ENCODE results near the gene NPTN.

The NPTN gene

GRCh38 chr15:73598530-73599160 lies 34.5 kb downstream of the NPTN start:
- no peak overlapping the region for H3K9ac ChIP-seq (ENCODE audit: low read length)
- no peaks in the 10 kb centered on the region for H3K9me2 ChIP-seq (replicated peaks; ENCODE audit: insufficient read depth, low read length)
- no peak overlapping the region for H3K27ac ChIP-seq (ENCODE audit: low read length)
- H3K36me3 ChIP-seq (replicated peaks; ENCODE audit: insufficient read depth, low read length): no peaks in the 10 kb centered on the region
- no peak for DNase-seq
- TF ChIP-seq EZH2 (optimal IDR thresholded peaks at IDR 0.05; ENCODE audit: low read depth, low read length) (no peak), EZH2phosphoT487 (IDR thresholded peaks at IDR 0.05; ENCODE audit: low read length) (no peak), CTCF (IDR thresholded peaks at IDR 0.05; ENCODE audit: low read length) (no peak)
- H3K4me2 ChIP-seq (ENCODE audit: low read depth, low read length): no peak overlapping the region
- no peak overlapping the region for H3K4me3 ChIP-seq (ENCODE audit: low read length)
- H3K4me1 ChIP-seq (ENCODE audit: low read length): no peaks in the 10 kb centered on the region
- H2AFZ ChIP-seq (ENCODE audit: low read length): no peak overlapping the region
- no peaks in the 10 kb centered on the region for H3K9me3 ChIP-seq (replicated peaks; ENCODE audit: insufficient read depth, low read length)
- H3K27me3 ChIP-seq (replicated peaks; ENCODE audit: insufficient read depth, low read length): no peaks in the 10 kb centered on the region
- no peaks in the 10 kb centered on the region for H3F3A ChIP-seq (ENCODE audit: insufficient read depth, low read length)
- H3K79me2 ChIP-seq (ENCODE audit: low read length): peaks cover 82% of the 10 kb centered on the region
- peaks cover 18% of the 10 kb centered on the region for H4K20me1 ChIP-seq (ENCODE audit: insufficient read depth, low read length)

- no peaks in the 10 kb centered on the region for H3K9me2 ChIP-seq (replicated peaks; ENCODE audit: insufficient read depth, low read length)
- no peak for DNase-seq
- H3K4me3 ChIP-seq (ENCODE audit: low read length): no peak overlapping the region
- no peak overlapping the region for H2AFZ ChIP-seq (ENCODE audit: low read length)
- H3K27ac ChIP-seq (ENCODE audit: low read length): no peak overlapping the region
- H3K9me3 ChIP-seq (replicated peaks; ENCODE audit: insufficient read depth, low read length): no peaks in the 10 kb centered on the region
- no peak overlapping the region for H3K4me2 ChIP-seq (ENCODE audit: low read depth, low read length)
- no peaks in the 10 kb centered on the region for H3K36me3 ChIP-seq (replicated peaks; ENCODE audit: insufficient read depth, low read length)
- TF ChIP-seq EZH2phosphoT487 (IDR thresholded peaks at IDR 0.05; ENCODE audit: low read length): no peak
- TF ChIP-seq EZH2 (optimal IDR thresholded peaks at IDR 0.05; ENCODE audit: low read depth, low read length): no peak
- no peak for TF ChIP-seq CTCF (IDR thresholded peaks at IDR 0.05; ENCODE audit: low read length)
- H4K20me1 ChIP-seq (ENCODE audit: insufficient read depth, low read length): peaks cover 18% of the 10 kb centered on the region
- H3K79me2 ChIP-seq (ENCODE audit: low read length): peaks cover 68% of the 10 kb centered on the region
- no peaks in the 10 kb centered on the region for H3K27me3 ChIP-seq (replicated peaks; ENCODE audit: insufficient read depth, low read length)
- H3K9ac ChIP-seq (ENCODE audit: low read length): no peak overlapping the region
- no peaks in the 10 kb centered on the region for H3F3A ChIP-seq (ENCODE audit: insufficient read depth, low read length)
- no peaks in the 10 kb centered on the region for H3K4me1 ChIP-seq (ENCODE audit: low read length)
These were observed 36.1 kb downstream of the NPTN start for GRCh38 chr15:73597036-73597638.

DNA sequence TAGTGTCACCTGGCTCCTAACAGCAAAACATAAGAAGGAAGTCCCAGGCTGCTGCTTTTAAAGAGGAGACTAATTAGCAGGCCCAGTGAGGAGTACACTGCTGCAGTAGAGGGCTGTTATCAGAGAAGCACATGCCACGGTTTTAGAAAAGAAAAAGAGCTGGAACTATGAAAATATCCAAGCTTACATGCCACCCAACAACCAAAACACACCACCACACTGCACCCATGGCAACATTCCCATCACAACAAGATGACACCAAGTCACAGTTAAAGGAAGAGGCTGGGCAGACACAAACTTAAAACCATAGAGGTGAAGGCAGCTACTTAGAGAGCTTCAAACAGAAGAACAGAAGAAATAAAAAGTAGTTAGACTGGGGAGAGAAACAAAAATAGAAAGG lies 37.0 kb downstream of the NPTN start:
- no peak overlapping the region for H3K9ac ChIP-seq (ENCODE audit: low read length)
- H3K79me2 ChIP-seq (ENCODE audit: low read length): peaks cover 58% of the 10 kb centered on the region
- DNase-seq: no peak
- H3K9me2 ChIP-seq (replicated peaks; ENCODE audit: insufficient read depth, low read length): no peaks in the 10 kb centered on the region
- H3K4me3 ChIP-seq (ENCODE audit: low read length): no peak overlapping the region
- no peaks in the 10 kb centered on the region for H3K36me3 ChIP-seq (replicated peaks; ENCODE audit: insufficient read depth, low read length)
- no peaks in the 10 kb centered on the region for H3K4me1 ChIP-seq (ENCODE audit: low read length)
- TF ChIP-seq CTCF (IDR thresholded peaks at IDR 0.05; ENCODE audit: low read length): no peak
- TF ChIP-seq EZH2 (optimal IDR thresholded peaks at IDR 0.05; ENCODE audit: low read depth, low read length): no peak
- TF ChIP-seq EZH2phosphoT487 (IDR thresholded peaks at IDR 0.05; ENCODE audit: low read length): no peak
- H3K27me3 ChIP-seq (replicated peaks; ENCODE audit: insufficient read depth, low read length): no peaks in the 10 kb centered on the region
- no peaks in the 10 kb centered on the region for H3F3A ChIP-seq (ENCODE audit: insufficient read depth, low read length)
- no peak overlapping the region for H3K27ac ChIP-seq (ENCODE audit: low read length)
- peaks cover 15% of the 10 kb centered on the region for H4K20me1 ChIP-seq (ENCODE audit: insufficient read depth, low read length)
- H2AFZ ChIP-seq (ENCODE audit: low read length): no peak overlapping the region
- no peak overlapping the region for H3K4me2 ChIP-seq (ENCODE audit: low read depth, low read length)
- H3K9me3 ChIP-seq (replicated peaks; ENCODE audit: insufficient read depth, low read length): no peaks in the 10 kb centered on the region
